ENCODE measurements around the gene STING1.
A peak's percentile ranks its signal among the peaks of the same experiment; 100 is the strongest.
"Not testable (repeated sequence)": the region's sequence is repeated elsewhere in the genome, so short reads cannot be mapped to it uniquely, and the experiment has no call there.

STING1 gene

GRCh38 chr5:139462586-139463276, 19.8 kb downstream of the STING1 start, which contains the start of gene ECSCR:
TSS of gene ECSCR (minus strand) at chr5:139462743. CDS start at chr5:139462670, 73 bp downstream.
- no peak for DNase-seq (ENCODE audit: low spot score)

GRCh38 chr5:139461698-139462097, 20.9 kb downstream of the STING1 start:
- DNase-seq (ENCODE audit: low spot score): peak; percentile 27

- no peak for DNase-seq (ENCODE audit: low spot score)
These were observed 21.4 kb downstream of the STING1 start for GRCh38 chr5:139461176-139461575.

- no peak for DNase-seq (ENCODE audit: low spot score)
These were observed 22.1 kb downstream of the STING1 start for GRCh38 chr5:139460455-139460854.

- DNase-seq (ENCODE audit: low spot score): no peak
These were observed 23.1 kb downstream of the STING1 start for GRCh38 chr5:139459451-139459934.

GRCh38 chr5:139458580-139459407, 23.8 kb downstream of the STING1 start:
- peak; percentile 68 for DNase-seq (ENCODE audit: low spot score)

GRCh38 chr5:139457653-139458306, 24.8 kb downstream of the STING1 start:
- no peak for DNase-seq (ENCODE audit: low spot score)

GRCh38 chr5:139457241-139457640, 25.3 kb downstream of the STING1 start:
- DNase-seq (ENCODE audit: low spot score): no peak

DNA sequence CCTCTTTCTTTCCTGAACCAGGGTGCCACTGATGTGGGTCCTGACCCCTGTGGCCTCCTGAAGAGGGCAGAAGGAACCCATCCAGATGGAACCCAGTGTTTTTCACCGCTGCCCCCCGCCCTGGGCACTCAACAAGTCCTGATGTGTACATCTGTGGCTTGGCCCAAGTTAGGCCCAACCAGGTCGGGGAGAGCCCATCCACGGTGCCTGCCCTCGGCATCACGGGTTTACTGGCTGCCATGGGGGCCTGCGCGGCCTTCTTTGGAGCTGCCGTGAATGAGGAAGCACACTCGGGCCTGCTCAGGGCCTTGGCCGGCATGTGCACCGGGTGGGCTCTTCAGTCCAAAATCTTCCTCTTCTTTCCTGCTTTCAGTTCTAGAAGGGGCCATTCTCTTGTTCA, 25.8 kb downstream of the STING1 start:
- no peak for DNase-seq (ENCODE audit: low spot score)

DNA sequence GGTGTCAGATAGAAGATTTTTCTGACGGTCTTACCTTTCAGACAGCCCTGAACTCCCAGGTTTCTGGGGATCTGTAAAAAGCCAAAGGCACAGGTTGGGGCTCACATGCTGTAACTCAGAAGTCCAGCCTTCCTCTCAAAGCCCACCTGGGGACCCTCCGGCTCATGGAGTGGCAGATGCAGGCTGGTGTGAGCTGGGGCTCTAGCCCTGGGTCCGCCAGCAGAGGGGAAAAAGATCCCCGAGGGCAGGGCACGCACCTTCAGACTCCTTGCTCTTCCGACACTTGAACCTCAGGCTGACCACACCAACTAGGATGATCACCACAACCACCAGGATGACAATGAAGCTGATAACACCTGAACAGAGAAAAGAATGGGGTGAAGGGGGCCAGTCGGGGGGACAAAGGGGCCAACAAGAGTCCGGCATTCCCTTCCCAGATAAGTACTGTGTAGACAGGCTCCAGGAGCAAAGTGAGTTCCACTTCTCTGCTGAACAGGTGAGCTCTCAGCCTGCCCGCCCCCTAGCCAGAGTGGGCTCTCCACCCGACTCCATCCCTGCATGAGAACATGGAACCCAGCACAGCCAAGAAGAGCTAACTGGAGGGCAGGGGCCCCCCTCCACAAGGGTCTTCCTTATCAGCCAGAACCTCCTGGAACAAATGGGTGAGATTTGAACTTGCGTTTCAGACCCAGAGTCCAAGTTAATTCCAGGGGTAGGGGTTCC, 27.8 kb downstream of the STING1 start:
- no peak for DNase-seq (ENCODE audit: low spot score)

- no peak for DNase-seq (ENCODE audit: low spot score)
These were observed 28.6 kb downstream of the STING1 start for GRCh38 chr5:139453683-139454567.

DNA sequence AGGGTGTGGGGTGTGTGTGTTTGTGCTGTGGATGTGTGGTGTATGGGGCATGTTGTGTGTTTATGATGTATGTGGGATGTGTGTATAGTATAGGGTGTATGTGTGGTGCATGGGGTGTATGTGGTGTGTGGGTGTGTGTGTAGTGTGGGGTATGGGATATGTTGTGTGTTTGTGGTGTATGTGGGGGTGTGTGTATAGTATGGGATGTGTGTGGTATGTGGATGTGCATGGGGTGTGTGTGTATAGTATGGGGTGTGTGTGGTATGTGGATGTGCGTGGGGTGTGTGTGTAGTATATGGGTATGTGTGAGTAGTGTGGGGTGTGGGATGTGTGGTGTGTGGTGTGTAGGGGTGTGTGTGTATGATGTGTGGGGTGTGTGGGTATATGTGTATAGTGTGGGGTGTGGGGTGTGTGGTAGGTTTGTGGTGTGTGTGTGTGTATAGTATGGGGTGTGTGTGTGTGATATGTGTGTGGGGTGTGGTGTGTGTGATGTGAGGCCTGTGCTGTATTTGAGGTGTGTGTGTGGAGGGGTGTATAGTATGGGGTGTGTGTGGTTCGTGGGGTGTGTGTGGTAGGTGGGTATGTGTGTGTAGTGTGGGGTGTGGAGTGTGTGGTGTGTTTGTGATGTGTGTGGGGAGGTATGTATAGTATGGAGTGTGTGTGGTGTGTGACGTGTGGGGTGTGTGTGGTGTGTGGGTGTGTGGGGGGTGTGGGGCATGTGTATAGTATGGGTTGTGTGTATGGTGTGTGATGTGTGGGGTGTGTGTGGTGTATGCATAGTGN, 30.5 kb downstream of the STING1 start:
- DNase-seq (ENCODE audit: low spot score): no peak

GRCh38 chr5:139451176-139451575, 31.4 kb downstream of the STING1 start:
- no peak for DNase-seq (ENCODE audit: low spot score)

DNA sequence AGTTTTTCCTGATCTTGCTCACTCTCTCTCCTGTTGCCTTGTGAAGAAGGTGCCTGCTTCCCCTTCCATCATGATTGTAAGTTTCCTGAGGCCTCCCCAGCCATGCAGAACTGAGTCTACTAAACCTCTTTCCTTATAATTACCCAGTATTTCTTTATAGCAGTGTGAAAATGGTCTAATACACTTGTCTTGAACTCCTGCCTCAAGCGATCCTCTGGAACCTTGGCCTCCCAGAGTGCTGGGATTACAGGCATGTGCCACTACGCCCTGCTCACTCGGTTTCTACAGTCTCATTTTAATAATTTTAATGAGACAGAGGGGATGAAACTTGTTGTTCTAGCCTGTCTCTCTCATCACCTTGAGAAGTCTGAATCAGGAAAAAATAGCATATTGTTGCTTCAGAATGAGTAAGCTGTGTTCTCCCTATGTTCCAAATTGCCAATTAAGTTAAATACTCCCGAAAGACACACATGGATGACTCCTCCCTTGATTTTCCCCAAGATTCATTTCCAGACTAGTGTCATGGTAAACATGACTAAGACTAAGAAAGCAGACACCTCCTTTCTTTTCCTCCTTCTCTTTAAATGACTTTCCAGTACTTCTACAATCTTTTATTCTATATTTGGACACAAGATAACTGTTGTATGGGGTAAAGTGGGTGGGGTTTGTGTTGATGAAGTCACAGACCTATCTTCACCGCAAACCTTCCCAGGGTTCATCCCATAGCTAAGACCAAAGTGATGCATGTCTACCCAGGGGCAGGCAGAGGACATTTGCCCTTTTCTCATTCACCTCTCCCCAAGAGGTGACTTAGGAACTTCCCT, 35.4 kb downstream of the STING1 start:
- DNase-seq (ENCODE audit: low spot score): no peak

- no peak for DNase-seq (ENCODE audit: low spot score)
These were observed 37.0 kb downstream of the STING1 start for GRCh38 chr5:139445325-139446170.

GRCh38 chr5:139443831-139444453, 38.6 kb downstream of the STING1 start:
- DNase-seq (ENCODE audit: low spot score): peak; percentile 49

GRCh38 chr5:139440416-139440815, 42.1 kb downstream of the STING1 start:
- DNase-seq (ENCODE audit: low spot score): not testable (repeated sequence)
